NCI-H510A treated with DMSO at 0.1 percent for 48 hours (cell line): ENCODE data around the gene PADI2.
"Not testable (repeated sequence)": the region's sequence is repeated elsewhere in the genome, so short reads cannot be mapped to it uniquely, and the experiment has no call there.

Experiments
- DNase-seq: peaks from one replicate; lab custom pipeline; 2025; lab: John Stamatoyannopoulos, UW

Gene PADI2

DNA sequence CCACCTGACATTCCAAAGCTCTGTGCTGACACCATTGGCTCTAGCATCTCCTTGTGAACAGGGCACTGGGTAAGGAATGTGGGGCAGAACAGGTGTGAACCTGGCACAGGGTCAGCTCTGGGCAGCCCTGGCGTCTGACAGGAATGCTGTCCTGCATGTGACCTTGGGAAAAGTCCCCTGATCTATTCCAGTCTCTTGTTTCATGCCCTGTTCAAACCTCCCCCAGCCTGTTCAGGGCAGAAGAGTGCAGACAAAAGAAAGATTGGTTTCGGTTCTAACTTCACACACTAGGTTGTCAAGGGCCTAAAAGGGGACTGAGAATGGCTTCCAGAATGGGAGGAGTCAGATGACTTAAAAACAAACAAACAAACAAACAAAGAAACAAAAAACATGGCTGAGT, 37.8 kb downstream of the PADI2 start:
- DNase-seq: no peak

GRCh38 chr1:17080880-17081279, 38.4 kb downstream of the PADI2 start:
- no peak for DNase-seq

DNA sequence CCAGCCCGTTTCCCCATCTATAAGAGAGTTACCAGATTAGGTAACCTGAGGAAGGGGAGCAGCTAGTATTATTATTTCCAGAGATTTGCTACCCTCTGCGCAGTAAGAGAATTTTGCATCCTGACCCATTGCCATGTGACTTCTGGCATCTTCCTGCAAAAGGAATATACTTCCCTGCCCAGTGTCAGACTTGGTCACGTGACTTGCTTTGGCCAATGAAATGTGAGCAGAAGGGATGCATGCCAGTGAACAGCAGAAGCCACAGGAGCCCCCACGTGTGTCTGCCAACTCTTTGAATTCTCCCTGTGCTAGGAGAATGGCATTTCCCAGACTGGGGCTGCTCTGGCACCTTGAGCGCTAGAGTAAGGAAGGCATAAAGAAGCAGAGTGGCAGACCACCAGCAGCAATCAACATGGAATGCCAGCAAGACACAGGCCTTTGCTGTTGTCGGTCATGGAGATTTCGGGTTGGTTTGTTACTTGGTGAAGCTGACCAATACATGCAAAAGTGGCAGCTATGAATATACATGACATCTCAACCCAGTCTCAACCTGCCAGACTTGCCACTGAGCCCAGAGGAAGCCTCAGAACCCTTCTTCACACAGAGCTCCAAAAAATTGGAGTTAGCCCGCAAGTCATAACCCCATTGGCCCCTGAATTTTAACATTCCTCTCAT, 39.0 kb downstream of the PADI2 start:
- DNase-seq: no peak

DNA sequence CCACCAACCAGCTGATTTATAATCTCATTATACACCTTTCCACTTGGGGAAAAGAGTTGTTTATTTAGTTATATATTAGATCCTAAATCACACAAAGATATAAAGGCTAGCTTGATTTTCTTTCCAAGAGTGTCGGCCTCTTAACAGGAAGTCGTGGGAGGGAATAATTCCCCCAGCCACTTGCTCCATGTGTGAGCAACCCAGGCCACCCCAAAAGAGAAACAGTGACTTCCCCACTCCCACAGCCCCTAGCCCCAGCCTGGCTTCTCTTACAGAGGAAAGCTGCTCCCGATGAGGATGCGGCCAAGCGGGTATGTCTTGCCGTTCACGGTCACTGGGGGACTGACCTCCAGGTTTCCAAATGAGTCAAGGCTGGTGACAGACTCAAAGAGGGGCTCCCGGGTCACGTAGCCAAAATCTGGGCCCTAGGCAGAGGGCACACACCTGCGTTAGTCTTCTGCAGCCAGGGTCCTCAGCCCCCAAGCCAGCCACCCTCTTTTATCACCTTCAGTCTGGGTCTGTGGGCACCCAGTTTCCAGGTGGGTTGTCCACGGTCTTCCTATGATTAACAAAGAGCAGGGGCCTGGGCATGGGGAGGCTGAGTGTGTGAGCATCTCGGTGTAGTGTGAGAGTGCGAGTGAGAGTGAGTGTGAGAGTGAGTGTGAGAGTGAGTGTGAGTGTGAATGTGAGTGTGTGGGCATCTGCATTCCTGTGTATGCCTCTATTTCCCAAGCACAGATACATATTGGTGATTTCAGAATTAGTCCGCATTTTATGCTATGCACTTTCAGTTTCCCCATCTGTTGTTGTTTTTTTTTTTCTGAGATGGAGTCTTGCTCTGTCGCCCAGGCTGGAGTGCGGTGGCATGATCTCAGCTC, 40.0 kb downstream of the PADI2 start:
- no peak for DNase-seq

DNA sequence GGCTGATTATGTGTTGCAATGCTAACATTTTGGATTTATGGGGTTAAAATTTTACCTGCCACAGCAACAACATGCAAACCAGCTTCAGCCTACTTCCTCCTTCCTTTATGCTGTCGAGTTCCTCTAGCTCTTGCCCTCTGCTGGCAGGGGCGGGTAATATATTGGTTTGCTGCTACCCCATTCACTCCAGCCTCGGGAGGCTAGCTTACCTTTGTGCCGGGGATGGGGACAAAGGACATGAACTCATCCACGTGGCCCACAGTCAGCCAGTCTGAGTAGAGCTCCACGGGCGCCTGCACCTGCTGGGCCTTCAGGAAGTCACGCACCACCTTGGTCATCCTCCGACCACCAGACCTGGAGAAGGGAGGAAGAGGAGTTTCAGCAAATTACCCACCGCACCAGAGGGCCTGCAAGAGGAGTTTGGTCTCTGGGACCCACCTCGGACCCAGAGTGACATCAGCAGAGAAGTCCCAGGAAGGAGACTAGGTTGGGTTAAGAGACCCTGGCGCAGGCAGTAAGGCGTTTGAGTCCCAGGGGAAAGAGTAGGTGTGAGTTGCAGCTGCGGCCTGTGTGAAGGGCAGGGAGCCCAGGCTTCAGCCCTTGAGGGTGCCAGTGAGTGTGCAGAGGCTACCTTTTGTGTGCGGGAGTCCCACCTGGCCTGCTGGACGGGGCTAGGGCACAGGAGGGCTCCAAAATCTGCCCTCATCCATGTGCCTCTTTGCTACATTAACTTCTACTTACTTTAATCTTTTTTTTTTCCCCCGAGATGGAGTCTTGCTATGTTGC, 43.6 kb downstream of the PADI2 start:
- DNase-seq: no peak

DNA sequence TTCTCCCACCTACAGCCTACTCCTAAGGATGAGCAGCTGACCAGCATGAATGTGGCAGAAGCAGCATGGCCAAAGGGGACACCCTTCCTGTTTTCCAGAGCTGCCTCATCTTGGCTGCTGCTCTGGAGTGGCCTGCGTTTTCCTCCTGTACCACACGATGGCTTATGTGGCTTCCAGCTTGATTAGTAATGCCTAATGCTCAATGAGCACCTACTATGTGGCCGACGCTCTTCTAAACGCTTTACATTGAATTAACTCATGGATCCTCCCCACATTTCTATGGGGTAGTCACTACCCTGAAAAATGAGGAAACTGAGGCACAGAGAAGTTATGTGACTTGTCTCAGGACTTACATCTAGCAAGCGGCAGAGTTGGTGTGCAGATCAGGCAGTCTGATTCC, 47.5 kb downstream of the PADI2 start:
- DNase-seq: no peak

DNA sequence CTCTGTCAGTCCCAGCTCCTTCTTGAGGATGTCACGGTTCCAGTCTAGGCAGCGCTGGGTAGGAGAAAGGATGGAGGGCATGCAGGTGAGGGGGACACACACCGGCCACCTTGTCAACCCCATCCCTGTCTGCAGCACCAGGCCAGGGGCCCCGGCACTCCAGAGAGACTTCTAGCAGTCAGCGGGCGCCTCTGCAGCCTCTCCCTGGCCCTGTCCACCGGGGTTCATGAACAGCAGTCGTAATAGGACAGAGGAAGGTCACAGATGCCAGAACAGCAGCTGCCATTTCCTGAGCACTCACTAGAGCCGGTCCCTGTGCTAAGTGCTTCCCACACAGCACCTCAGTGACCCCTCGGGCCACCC, 49.1 kb downstream of the PADI2 start:
- DNase-seq: no peak

GRCh38 chr1:17069452-17070162, 49.6 kb downstream of the PADI2 start:
- no peak for DNase-seq

GRCh38 chr1:17068789-17069188, 50.5 kb downstream of the PADI2 start:
- no peak for DNase-seq

DNA sequence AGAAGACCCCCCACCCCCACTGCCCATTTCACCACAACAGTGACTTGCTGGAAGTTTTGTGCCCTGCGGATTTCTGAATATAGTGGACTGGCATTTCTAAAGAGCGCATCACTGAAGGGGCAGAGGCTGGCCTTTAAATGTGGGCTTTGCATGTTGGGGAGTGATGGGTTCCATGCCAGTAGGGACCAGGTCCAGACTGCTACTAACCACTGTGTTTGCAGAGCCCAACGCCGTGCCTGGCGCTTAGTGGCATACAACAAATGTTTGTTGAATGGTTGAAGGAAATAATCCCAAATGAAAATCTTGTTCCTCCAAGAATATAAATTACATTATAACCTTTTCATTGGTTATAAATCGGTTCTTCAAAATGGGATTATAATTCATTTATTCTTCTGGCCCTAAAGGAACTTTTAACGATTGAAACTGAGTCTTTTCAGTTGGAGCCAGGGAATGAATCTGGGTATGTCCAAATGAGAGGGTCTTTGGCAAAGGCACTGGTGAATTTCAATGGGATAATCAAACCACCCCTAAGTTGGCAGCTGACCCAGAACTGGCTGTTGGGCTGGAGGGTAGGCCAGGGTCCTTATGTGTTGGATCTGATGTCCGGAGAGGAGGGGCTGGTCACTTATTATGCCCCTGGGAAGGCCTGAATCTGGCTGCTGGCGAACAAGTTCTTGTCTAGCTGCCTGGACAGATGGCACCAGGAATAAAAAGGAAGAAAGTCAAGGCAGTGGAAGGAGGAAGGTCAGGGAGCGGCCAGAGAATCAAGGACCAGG, 51.6 kb downstream of the PADI2 start:
- no peak for DNase-seq

DNA sequence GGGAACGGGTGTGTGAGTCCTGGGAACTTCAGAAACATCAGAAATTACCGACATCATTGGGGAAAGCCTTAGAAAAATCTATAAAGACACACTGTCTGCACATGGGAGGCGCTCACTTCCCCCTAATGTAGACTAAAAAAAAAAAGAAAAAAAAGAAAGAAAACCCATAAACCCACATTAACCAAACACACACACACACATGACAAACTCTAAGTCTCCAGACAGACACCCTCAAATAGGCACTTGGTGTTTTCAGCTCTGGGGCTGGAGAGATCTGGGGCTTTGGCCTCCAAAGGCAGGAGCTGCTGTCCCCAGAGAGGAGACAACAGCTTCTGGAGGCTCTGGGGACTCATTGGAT, 52.2 kb downstream of the PADI2 start:
- DNase-seq: no peak

- no peak for DNase-seq
Measured at GRCh38 chr1:17066361-17067068, 52.7 kb downstream of the PADI2 start.

- DNase-seq: no peak
Measured at GRCh38 chr1:17065666-17066065, 53.6 kb downstream of the PADI2 start.

DNA sequence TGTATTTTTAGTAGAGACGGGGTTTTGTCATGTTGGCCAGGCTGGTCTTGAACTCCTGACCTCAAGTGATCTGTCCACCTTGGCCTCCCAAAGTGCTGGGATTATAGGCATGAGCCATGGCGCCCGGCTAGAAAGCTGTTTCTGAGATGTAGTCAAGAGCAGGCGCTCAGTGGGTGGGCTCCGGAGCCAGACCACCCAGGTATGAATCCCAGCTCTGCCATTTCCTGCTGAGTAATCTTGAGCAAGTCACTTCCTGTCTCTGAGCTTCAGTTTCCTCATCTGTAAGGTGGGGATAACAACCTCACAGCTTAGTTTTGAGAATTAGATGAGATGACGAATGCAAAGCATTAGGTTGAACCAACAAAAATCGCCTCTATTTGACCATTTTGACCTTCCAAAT, 56.5 kb downstream of the PADI2 start:
- DNase-seq: not testable (repeated sequence)

DNA sequence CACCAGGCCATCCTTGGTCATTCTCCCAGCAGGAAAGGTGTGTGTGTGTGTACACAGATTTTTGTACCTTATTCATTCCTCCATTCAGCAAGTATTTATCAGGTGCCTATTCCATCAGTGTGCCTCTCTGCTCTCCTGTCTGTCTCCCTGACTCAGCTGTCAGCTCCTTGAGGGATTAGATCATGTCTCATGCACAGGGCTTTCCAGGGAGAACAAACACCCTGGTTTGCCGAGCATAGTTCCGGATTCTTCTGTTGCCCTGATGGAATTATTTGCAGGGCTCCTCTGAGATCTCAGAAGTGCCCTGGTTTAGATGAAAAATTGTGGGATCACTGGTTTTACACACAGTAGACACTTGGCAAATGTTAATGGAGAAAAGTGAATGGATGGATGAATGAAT, 57.4 kb downstream of the PADI2 start:
- no peak for DNase-seq

DNA sequence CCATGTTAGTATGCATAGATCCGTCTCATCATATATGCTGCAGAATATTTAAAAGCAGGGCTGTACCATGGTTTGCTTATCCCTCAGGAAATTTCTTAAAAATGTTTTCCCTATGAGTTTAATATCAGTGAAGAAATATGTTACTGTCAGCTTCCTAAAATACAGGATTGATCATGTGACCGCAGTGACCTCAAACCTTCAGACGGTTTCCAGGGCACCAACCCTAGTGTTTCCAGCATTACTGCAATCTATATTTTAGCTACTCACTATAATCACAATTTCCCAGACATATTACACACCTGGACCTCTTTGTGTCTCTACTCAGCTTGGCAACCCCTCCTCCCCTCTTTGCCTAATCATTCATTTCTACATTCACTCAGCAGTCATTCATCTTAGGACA, 57.8 kb downstream of the PADI2 start:
- DNase-seq: no peak

- no peak for DNase-seq
Measured at GRCh38 chr1:17060306-17060749, 58.9 kb downstream of the PADI2 start.

DNA sequence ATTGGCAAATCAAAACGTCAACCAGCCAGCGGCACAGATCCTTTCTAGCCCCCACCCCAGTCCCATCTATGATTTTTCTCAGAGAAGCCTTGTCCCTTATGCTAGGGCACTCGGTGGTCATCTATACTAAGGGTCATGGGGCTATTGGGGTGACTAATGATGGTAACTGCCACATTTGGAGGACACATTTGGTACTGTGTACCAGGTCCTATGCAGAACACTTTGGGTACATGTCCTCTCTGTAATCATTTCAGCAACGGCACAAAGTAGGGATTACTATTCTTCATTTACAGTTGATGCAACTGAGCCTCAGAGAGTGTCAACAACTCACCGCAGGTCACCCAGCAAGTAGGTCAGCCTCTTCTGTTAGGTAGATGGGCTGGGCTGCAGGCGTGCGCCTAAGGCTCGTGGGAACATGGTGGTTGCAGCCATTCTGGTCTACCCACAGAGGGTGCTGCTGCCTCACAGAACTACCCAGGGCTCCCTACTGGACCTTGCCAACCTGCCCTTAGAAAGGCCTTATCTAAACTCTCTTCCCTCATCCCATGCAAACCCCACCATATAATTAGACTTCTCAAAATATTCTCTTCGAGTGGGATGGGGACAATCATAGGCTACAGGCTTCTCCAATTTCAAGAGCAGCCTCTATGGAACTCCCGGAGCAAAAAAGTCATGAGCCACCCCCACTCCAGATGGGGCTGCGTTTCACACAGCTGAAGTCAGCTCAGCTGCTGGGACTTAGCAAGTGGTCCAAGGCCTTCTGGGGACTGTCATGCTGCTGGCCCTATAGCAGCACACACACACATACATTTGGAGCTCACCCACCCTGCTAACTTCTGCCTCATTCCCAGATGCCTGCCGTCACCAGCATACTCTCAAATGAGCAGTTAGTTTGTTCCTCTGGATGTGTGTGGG, 59.6 kb downstream of the PADI2 start:
- DNase-seq: peak; percentile 89

GRCh38 chr1:17056551-17056950, 62.7 kb downstream of the PADI2 start:
- DNase-seq: no peak

DNA sequence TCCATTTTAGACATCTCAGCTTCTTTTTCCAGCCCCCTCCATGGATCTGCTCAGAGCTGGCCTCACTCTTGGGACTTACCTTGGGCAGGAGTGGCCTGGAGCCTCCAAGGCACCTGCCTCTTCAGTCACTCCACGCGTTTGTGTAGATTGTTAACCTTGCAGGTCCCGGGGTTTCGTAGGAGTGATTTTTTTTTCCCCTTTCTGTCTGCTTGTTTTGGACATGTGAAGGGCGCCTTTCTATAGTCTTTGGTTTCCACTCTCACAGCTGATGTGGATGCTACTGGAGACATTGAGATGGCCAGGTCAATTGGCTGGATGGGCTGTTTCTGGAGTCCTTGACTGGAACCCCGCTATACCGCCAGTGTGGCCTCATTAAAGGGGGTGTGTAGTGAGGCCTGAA, 63.5 kb downstream of the PADI2 start:
- DNase-seq: no peak
